Prostate gland (tissue), 2 donors: ENCODE measurements around the gene DKK3.

Experiments used
- CTCF ChIP-seq, 4 experiments: fragments of 200-600 bp in 2 of 4; fragments of 450-650 bp in 2 of 4; sonication (generic) in 2 of 4; IDR thresholded peaks; 1 replicate in 3 of 4; 2 replicates in 1 of 4; pipeline ENCODE4 v1.5.1; 2016 to 2019; ENCODE audit warnings: antibody characterized with exemption in 4 of 4, mild to moderate bottlenecking in 2 of 4, moderate library complexity in 2 of 4
- POLR2A ChIP-seq: fragments of 450-650 bp; IDR thresholded peaks from one replicate; pipeline ENCODE4 v1.6.1; 2016; ENCODE audit warnings: antibody characterized with exemption, mild to moderate bottlenecking

- TF ChIP-seq CTCF (IDR thresholded peaks at IDR 0.05) (no peak), POLR2A (no peak)
Measured at GRCh38 chr11:11973866-11974265, 34.6 kb downstream of the DKK3 start.
